Fibroblast of lung (primary cell): ENCODE data around the gene DPP4.

ENCODE experiments used
- EZH2 ChIP-seq: IDR thresholded peaks from 2 replicates; pipeline ENCODE4 v1.5.1; 2012; ENCODE audit warnings: low read length, control low read depth, mild to moderate bottlenecking; ENCODE audit errors: missing control alignments
- TF ChIP-seq, protein P1 (sequence below), 2 donors: IDR thresholded peaks in 1 of 2; conservative IDR thresholded peaks in 1 of 2; 1 replicate in 1 of 2; 2 replicates in 1 of 2; pipeline ENCODE4 v1.5.1; 2011 to 2012; ENCODE audit warnings: low read length in 2 of 2, control low read depth in 1 of 2, inconsistent platforms in 1 of 2, low read depth in 1 of 2, mild to moderate bottlenecking in 1 of 2

GRCh38 chr2:162030363-162031190 lies 43.4 kb downstream of the DPP4 start:
- TF ChIP-seq, protein P1, sequence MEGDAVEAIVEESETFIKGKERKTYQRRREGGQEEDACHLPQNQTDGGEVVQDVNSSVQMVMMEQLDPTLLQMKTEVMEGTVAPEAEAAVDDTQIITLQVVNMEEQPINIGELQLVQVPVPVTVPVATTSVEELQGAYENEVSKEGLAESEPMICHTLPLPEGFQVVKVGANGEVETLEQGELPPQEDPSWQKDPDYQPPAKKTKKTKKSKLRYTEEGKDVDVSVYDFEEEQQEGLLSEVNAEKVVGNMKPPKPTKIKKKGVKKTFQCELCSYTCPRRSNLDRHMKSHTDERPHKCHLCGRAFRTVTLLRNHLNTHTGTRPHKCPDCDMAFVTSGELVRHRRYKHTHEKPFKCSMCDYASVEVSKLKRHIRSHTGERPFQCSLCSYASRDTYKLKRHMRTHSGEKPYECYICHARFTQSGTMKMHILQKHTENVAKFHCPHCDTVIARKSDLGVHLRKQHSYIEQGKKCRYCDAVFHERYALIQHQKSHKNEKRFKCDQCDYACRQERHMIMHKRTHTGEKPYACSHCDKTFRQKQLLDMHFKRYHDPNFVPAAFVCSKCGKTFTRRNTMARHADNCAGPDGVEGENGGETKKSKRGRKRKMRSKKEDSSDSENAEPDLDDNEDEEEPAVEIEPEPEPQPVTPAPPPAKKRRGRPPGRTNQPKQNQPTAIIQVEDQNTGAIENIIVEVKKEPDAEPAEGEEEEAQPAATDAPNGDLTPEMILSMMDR (conservative IDR thresholded peaks at IDR 0.05 in 1 of 2, IDR thresholded peaks at IDR 0.05 in 1 of 2; ENCODE audit: low read depth in 1 of 2, low read length in 2 of 2), result no peak
- TF ChIP-seq EZH2, result no peak
